ENCODE results near the gene CNPY2.
"Not testable (repeated sequence)": the region's sequence is repeated elsewhere in the genome, so short reads cannot be mapped to it uniquely, and the experiment has no call there.

CNPY2 gene

DNA sequence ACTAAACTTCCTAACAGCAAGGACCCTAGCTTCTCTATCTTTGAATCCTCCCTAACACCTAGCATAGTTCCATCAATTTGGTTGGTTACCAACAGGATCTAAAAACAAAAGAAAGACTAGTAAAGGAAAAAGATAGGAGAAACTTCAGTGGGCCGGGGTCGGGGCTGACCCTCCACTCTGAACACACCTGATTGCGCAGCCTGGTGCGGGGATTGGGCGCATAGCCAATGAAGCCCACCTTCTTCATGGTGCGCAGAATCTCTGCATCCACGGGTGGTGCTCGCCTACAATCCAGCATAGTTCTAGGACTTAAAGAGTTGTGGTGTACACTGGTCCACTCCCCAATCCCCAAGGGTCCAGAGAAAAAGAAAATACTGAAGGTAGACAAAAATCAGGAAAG is 10.3 kb upstream of the CNPY2 start:
- H3K4me3 ChIP-seq (ENCODE audit: low read depth, low read length) = no peak overlapping the region

DNA sequence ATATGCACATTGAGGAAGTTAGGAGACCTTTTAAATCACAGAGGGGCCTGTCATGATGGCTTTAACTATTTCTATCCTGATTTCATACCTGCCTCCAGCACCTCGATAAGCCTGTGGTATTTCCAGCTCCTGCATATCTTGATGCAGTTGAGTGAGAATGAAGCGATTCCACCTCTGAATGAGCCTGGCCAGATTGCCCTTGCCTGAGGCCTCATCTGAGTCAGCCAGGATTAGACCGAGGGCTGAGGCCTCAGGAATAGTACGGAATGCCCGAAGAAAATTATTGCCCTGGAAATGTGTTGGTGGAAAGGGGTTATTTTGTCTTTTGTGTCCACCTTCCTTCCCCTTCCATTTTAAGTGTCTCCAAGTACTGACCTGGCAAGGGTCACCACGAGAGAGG is 8.4 kb upstream of the CNPY2 start:
- peak; percentile 79 to 83 for DNase-seq
- Histone ChIP-seq H2BK12ac (ENCODE audit: low read length) (no peak overlapping the region), H4K91ac (ENCODE audit: low read depth, low read length) (no peak overlapping the region), H3K4me2 (ENCODE audit: low read length) (no peak overlapping the region), H2AK5ac (ENCODE audit: low read length) (no peak overlapping the region), H3K4ac (ENCODE audit: low read depth, low read length) (no peak overlapping the region), H3K79me2 (ENCODE audit: control insufficient read depth, insufficient read depth, low read length, poor library complexity) (no peaks in the 10 kb centered on the region), H3K9me3 (ENCODE audit: insufficient read depth, low read depth, low read length) (no peaks in the 10 kb centered on the region), H3K18ac (ENCODE audit: low read length) (no peak overlapping the region), H3K4me3 (ENCODE audit: low read depth, low read length) (no peak overlapping the region), H3K9ac (ENCODE audit: low read length) (no peak overlapping the region), H3K27me3 (ENCODE audit: insufficient read depth, low read length) (no peaks in the 10 kb centered on the region), H4K12ac (ENCODE audit: low read depth, low read length) (no peak overlapping the region), H3K79me1 (ENCODE audit: low read length) (no peaks in the 10 kb centered on the region), H3K27ac (ENCODE audit: low read depth, low read length) (no peak overlapping the region), H2AFZ (ENCODE audit: insufficient read depth, low read length, poor library complexity) (no peak overlapping the region), H3K14ac (ENCODE audit: low read length) (no peak overlapping the region), H3K4me1 (ENCODE audit: control insufficient read depth in 1 of 2, insufficient read depth in 2 of 2, low read length in 2 of 2) (peaks cover 0 to 2% of the 10 kb centered on the region in 2 experiments), H2BK120ac (ENCODE audit: insufficient read depth, low read length, poor library complexity) (no peak overlapping the region), H4K8ac (ENCODE audit: low read depth, low read length) (no peak overlapping the region), H2BK5ac (ENCODE audit: low read depth, low read length, poor library complexity) (no peak overlapping the region), H3K36me3 (ENCODE audit: control insufficient read depth in 1 of 2, insufficient read depth in 2 of 2, low read length in 2 of 2) (peaks cover 7 to 14% of the 10 kb centered on the region in 2 experiments), H3K23ac (ENCODE audit: low read length) (no peak overlapping the region)
- no CpG with 5 or more reads among the region's 6 CpGs for WGBS (ENCODE audit: extremely low coverage, insufficient coverage, insufficient read length)

More for the DNA sequence above, 10.3 kb upstream of the CNPY2 start:
- Histone ChIP-seq H4K8ac (ENCODE audit: low read depth, low read length) (no peak overlapping the region), H2BK12ac (ENCODE audit: low read length) (no peak overlapping the region), H2BK5ac (ENCODE audit: low read depth, low read length, poor library complexity) (no peak overlapping the region), H2BK120ac (ENCODE audit: insufficient read depth, low read length, poor library complexity) (no peak overlapping the region), H3K27ac (ENCODE audit: low read depth, low read length) (no peak overlapping the region), H3K23ac (ENCODE audit: low read length) (no peak overlapping the region), H3K79me2 (ENCODE audit: control insufficient read depth, insufficient read depth, low read length, poor library complexity) (no peaks in the 10 kb centered on the region), H3K4me2 (ENCODE audit: low read length) (no peak overlapping the region), H3K9me3 (ENCODE audit: insufficient read depth, low read depth, low read length) (no peaks in the 10 kb centered on the region), H3K36me3 (ENCODE audit: control insufficient read depth in 1 of 2, insufficient read depth in 2 of 2, low read length in 2 of 2) (peaks cover 7 to 11% of the 10 kb centered on the region in 2 experiments), H3K9ac (ENCODE audit: low read length) (no peak overlapping the region), H3K27me3 (ENCODE audit: insufficient read depth, low read length) (no peaks in the 10 kb centered on the region), H3K4me1 (ENCODE audit: control insufficient read depth in 1 of 2, insufficient read depth in 2 of 2, low read length in 2 of 2) (peaks cover 0 to 2% of the 10 kb centered on the region in 2 experiments), H3K14ac (ENCODE audit: low read length) (no peak overlapping the region), H4K91ac (ENCODE audit: low read depth, low read length) (no peak overlapping the region), H2AFZ (ENCODE audit: insufficient read depth, low read length, poor library complexity) (no peak overlapping the region), H2AK5ac (ENCODE audit: low read length) (no peak overlapping the region), H4K12ac (ENCODE audit: low read depth, low read length) (no peak overlapping the region), H3K4ac (ENCODE audit: low read depth, low read length) (no peak overlapping the region), H3K18ac (ENCODE audit: low read length) (no peak overlapping the region), H3K79me1 (ENCODE audit: low read length) (no peaks in the 10 kb centered on the region)
- no CpG with 5 or more reads among the region's 8 CpGs for WGBS (ENCODE audit: extremely low coverage, insufficient coverage, insufficient read length)
- DNase-seq = no peak

- not testable (repeated sequence) for H2BK120ac ChIP-seq (ENCODE audit: insufficient read depth, low read length, poor library complexity); H3K23ac ChIP-seq (ENCODE audit: low read length); H3K27me3 ChIP-seq (ENCODE audit: insufficient read depth, low read length); H3K79me1 ChIP-seq (ENCODE audit: low read length); DNase-seq; H3K4ac ChIP-seq (ENCODE audit: low read depth, low read length); H3K79me2 ChIP-seq (ENCODE audit: control insufficient read depth, insufficient read depth, low read length, poor library complexity); H2AFZ ChIP-seq (ENCODE audit: insufficient read depth, low read length, poor library complexity); H4K91ac ChIP-seq (ENCODE audit: low read depth, low read length); H3K36me3 ChIP-seq (ENCODE audit: control insufficient read depth in 1 of 2, insufficient read depth in 2 of 2, low read length in 2 of 2); H2AK5ac ChIP-seq (ENCODE audit: low read length); H3K4me1 ChIP-seq (ENCODE audit: control insufficient read depth in 1 of 2, insufficient read depth in 2 of 2, low read length in 2 of 2); H3K14ac ChIP-seq (ENCODE audit: low read length); H4K8ac ChIP-seq (ENCODE audit: low read depth, low read length); H3K9me3 ChIP-seq (ENCODE audit: insufficient read depth, low read depth, low read length); H3K18ac ChIP-seq (ENCODE audit: low read length); H3K4me3 ChIP-seq (ENCODE audit: low read depth, low read length); H3K4me2 ChIP-seq (ENCODE audit: low read length); H2BK5ac ChIP-seq (ENCODE audit: low read depth, low read length, poor library complexity); H3K27ac ChIP-seq (ENCODE audit: low read depth, low read length); H4K12ac ChIP-seq (ENCODE audit: low read depth, low read length); H3K9ac ChIP-seq (ENCODE audit: low read length); H2BK12ac ChIP-seq (ENCODE audit: low read length)
- no CpG with 5 or more reads among the region's 8 CpGs for WGBS (ENCODE audit: extremely low coverage, insufficient coverage, insufficient read length)
These were observed 5.8 kb upstream of the CNPY2 start for GRCh38 chr12:56321610-56322009.

GRCh38 chr12:56321027-56321426 is 5.2 kb upstream of the CNPY2 start:
- no CpG with 5 or more reads among the region's 2 CpGs for WGBS (ENCODE audit: extremely low coverage, insufficient coverage, insufficient read length)

More at GRCh38 chr12:56321027-56321426, 5.2 kb upstream of the CNPY2 start:
- Histone ChIP-seq H4K8ac (ENCODE audit: low read depth, low read length) (no peak overlapping the region), H3K27ac (ENCODE audit: low read depth, low read length) (no peak overlapping the region), H3K4me3 (ENCODE audit: low read depth, low read length) (no peak overlapping the region), H2AFZ (ENCODE audit: insufficient read depth, low read length, poor library complexity) (no peak overlapping the region), H3K23ac (ENCODE audit: low read length) (no peak overlapping the region), H2AK5ac (ENCODE audit: low read length) (no peak overlapping the region), H4K12ac (ENCODE audit: low read depth, low read length) (no peak overlapping the region), H3K14ac (ENCODE audit: low read length) (no peak overlapping the region), H2BK120ac (ENCODE audit: insufficient read depth, low read length, poor library complexity) (no peak overlapping the region), H3K27me3 (ENCODE audit: insufficient read depth, low read length) (no peaks in the 10 kb centered on the region), H3K4me2 (ENCODE audit: low read length) (no peak overlapping the region), H3K79me2 (ENCODE audit: control insufficient read depth, insufficient read depth, low read length, poor library complexity) (no peaks in the 10 kb centered on the region), H3K9me3 (ENCODE audit: insufficient read depth, low read depth, low read length) (no peaks in the 10 kb centered on the region), H3K9ac (ENCODE audit: low read length) (no peak overlapping the region), H3K4ac (ENCODE audit: low read depth, low read length) (no peak overlapping the region), H3K36me3 (ENCODE audit: control insufficient read depth in 1 of 2, insufficient read depth in 2 of 2, low read length in 2 of 2) (peaks cover 2 to 7% of the 10 kb centered on the region in 2 experiments), H3K4me1 (ENCODE audit: control insufficient read depth in 1 of 2, insufficient read depth in 2 of 2, low read length in 2 of 2) (peaks cover 2 to 4% of the 10 kb centered on the region in 2 experiments), H3K79me1 (ENCODE audit: low read length) (peaks cover 1% of the 10 kb centered on the region), H2BK5ac (ENCODE audit: low read depth, low read length, poor library complexity) (no peak overlapping the region), H4K91ac (ENCODE audit: low read depth, low read length) (no peak overlapping the region), H3K18ac (ENCODE audit: low read length) (no peak overlapping the region), H2BK12ac (ENCODE audit: low read length) (no peak overlapping the region)
- DNase-seq = peak; percentile 32 to 62
